Left ventricle myocardium superior (tissue), 1 donor: ENCODE data around the gene SORD. TPM values are rescaled to one million over a fixed set of nuclear protein-coding genes. Genes with fewer than 3 reads are reported as not detected.
"Not testable (repeated sequence)": the region's sequence is repeated elsewhere in the genome, so short reads cannot be mapped to it uniquely, and the experiment has no call there.

Experiments used
- ATAC-seq: fragments of 200-7000 bp; cut with Tn5 transposase; one replicate; pipeline ENCODE4 v1.9.1; 2020; ENCODE audit warnings: mild to moderate bottlenecking, moderate library complexity
- DNase-seq: peaks from one replicate; pipeline ENCODE4 v3.0.0-alpha.2; 2020
- intact Hi-C: fragments of 100-400 bp; cut with micrococcal nuclease; formaldehyde crosslinking; loops from one replicate; pipeline ENCODE4 v1.11.0; 2022
- long read RNA-seq: library from polyadenylated mRNA; unstranded; transcript quantifications from one replicate; pipeline ENCODE4 v2.0.0, GENCODE V29; 2021
- total RNA-seq: library from RNA; stranded (reverse); fragmentation: NEBNext Ultra II Directional; extraction: Animal tissue kit (Norgen Biotek cat#: 25700); gene quantifications from one replicate; pipeline ENCODE4 v1.2.1, GENCODE V29; 2021
- donor health status: DM: no; HTN: yes; CAD: no; lungs with severe emphysema.

The SORD gene
- 13.6 TPM for total RNA-seq
- long read RNA-seq, full-length matches to known transcripts: 17 of 23 reads
- long read RNA-seq, partial matches to known transcripts: 3 of 23 reads
- long read RNA-seq, other reads (novel, unspliced or antisense): 3 of 23 reads

GRCh38 chr15:45022871-45023658, at the start of gene SORD:
Gene SORD, plus strand, starts transcription at chr15:45023195. Its CDS starts 89 bp downstream, at chr15:45023284.
- intact Hi-C loops: loop anchor here (10.0 kb wide), 1 partner anchor 48 kb away; no protein-coding TSS in a partner anchor
- ATAC-seq (peak; percentile 99), DNase-seq (peak; percentile 98)

- not testable (repeated sequence) for DNase-seq, ATAC-seq
- intact Hi-C loops: loop anchor here (10.0 kb wide), 1 partner anchor 49 kb away; the partner anchor contains the start of gene SORD
Measured at GRCh38 chr15:44976183-44976582, 46.8 kb upstream of the SORD start.

- DNase-seq, ATAC-seq: not testable (repeated sequence)
- intact Hi-C loops: loop anchor here (10.0 kb wide), 1 partner anchor 47 kb away; the partner anchor contains the start of gene SORD
Measured at GRCh38 chr15:44977781-44978180, 45.2 kb upstream of the SORD start.

- not testable (repeated sequence) for DNase-seq, ATAC-seq
- intact Hi-C loops: loop anchor here (10.0 kb wide), 1 partner anchor 45 kb away; the partner anchor contains the start of gene SORD
Measured at GRCh38 chr15:44979617-44980339, 43.2 kb upstream of the SORD start.

- DNase-seq, ATAC-seq, intact Hi-C loops: not testable (repeated sequence)
Measured at GRCh38 chr15:44984144-44984543, 38.9 kb upstream of the SORD start.

- ATAC-seq, DNase-seq, intact Hi-C loops: not testable (repeated sequence)
Measured at GRCh38 chr15:44986346-44987055, 36.5 kb upstream of the SORD start.

DNA sequence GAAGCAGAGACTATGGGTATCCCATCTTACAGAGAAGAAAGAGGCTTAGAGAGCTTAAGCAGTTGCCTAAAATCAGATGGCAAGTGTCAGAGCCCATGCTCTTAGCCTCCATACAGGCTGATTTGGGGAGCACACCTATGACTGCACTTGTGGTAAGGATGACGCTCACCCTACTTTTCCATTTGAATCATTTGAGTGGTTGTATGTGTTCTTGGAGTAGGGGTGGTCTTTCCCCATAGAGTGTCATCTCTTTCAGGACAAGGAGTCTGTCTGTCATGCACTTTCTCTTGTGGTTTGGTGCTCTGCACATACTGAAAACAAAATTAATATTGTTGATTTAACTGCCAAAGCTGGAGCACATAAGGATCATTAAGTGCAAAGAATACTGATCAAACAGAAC, 35.3 kb upstream of the SORD start:
- DNase-seq, ATAC-seq, intact Hi-C loops: not testable (repeated sequence)

GRCh38 chr15:44988184-44988869, 34.7 kb upstream of the SORD start:
- intact Hi-C loops, ATAC-seq, DNase-seq: not testable (repeated sequence)

DNA sequence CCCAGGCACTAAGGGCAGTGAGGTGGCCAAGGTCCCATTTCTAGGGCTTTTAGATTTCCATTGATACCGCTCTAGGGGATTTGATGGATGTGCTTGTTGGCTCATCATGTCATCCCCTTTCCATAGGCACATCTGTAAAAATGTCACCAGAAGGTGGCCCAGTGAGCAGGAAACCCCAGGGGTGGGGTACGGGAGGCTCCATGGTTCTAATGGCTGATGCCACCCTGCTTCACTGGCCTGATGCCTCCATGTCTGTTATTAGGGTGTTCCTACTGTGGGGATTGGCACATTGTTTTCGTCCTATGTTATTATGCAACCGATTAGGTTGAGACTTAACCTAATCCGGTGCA, 34.1 kb upstream of the SORD start:
- ATAC-seq, intact Hi-C loops, DNase-seq: not testable (repeated sequence)

DNA sequence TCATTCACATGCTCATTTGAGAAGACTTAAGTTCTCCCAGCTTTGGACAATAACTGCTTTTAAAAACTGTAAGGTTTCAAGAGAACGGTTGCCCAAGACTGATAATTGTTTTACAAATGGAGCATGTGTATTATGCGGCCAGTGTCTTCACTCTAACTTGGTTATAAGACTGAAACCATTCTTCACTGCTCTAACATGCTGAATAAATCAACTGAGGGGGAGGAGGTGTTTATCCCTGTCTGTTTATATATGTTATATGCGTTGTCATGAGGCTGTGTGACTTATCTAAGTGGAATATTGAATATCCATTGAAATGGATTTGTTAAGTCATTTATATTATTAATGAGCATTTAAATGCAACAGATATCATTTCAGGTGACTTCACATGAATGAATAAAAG, 25.4 kb upstream of the SORD start:
- intact Hi-C loops, DNase-seq, ATAC-seq: not testable (repeated sequence)

- DNase-seq: no peak
- intact Hi-C loops: no loop called here
Measured at GRCh38 chr15:44999105-44999504, 23.9 kb upstream of the SORD start.

DNA sequence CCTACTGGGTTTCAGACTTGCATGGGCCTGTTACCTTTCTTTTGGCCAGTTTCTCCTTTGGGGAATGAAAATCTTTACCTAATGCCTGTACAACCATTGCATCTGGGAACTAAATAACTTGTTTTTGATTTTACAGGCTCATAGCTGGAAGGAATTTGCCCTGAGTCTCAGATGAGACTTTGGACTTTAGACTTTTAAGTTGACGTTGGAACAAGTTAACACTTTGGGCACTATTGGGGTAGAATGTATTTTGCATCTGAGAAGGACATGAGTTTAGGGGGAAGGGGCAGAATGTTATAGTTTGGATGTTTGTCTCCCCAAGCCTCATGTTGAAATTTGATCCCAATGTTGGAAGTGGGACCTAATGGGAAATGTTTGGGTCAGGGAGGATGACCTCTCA, 21.8 kb upstream of the SORD start:
- intact Hi-C loops, ATAC-seq, DNase-seq: not testable (repeated sequence)

More at GRCh38 chr15:44999105-44999504, 23.9 kb upstream of the SORD start:
- ATAC-seq: no peak

GRCh38 chr15:45003731-45004410, 19.1 kb upstream of the SORD start:
- ATAC-seq, intact Hi-C loops, DNase-seq: not testable (repeated sequence)

DNA sequence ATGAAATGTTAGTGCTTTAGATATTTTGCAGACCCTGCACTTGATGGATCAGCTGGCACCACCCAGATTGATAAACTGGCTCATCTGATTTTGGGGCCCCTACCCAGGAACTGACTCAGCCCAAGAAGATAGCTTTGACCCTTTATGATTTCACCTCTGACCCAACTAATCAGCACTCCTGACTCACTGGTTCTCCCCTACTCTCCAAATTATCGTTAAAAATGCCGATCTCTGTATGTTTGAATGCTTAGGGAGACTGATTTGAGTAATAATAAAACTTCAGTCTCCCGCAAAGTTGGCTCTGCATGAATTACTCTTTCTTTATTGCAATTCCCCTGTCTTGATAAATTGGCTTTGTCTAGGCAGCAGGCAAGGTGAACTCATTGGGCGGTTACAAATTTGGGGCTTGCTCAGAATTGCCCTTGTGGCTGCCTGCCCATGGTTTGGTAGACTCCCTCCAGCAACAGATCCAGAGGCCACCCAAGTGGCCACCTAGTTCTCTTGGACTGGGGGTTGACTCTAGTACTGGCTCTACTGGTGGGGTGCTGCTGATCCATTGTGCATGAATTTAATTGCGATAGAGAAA, 18.3 kb upstream of the SORD start:
- intact Hi-C loops, ATAC-seq, DNase-seq: not testable (repeated sequence)

DNA sequence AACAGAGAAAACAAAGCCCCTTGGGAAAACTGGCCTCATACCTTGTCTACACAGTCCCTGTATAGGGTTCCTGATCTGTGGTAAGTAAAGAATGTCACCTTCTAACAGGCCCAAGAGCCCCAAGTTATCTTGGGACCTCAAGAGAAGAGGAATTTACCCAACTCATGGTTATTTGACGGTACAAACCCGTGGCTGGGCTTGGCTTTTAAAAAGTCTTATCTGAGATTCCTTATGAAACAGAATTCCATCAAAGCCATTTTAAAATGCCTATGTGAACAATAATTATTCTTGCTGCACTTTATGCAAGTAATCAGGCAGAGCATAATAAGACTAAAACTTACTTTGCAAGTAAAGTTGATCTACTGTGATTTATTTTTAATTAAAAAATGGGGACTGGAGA, 13.9 kb upstream of the SORD start:
- intact Hi-C loops: no loop called here

DNA sequence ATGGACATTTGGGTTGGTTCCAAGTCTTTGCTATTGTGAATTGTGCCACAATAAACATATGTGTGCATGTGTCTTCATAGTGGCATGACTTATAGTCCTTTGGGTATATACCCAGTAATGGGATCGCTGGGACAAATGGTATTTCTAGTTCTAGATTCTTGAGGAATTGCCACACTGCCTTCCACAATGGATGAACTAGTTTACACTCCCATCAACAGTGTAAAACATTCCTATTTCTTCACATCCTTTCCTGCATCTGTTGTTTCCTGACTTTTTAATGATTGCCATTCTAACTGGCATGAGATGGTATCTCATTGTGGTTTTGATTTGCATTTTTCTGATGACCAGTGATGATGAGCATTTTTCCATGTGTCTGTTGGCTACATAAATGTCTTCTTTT, 7.9 kb upstream of the SORD start:
- ATAC-seq, DNase-seq, intact Hi-C loops: not testable (repeated sequence)

More for the DNA sequence above, 13.9 kb upstream of the SORD start:
- no peak for DNase-seq
- no peak for ATAC-seq

GRCh38 chr15:45020222-45020900, 2.6 kb upstream of the SORD start:
- not testable (repeated sequence) for DNase-seq, ATAC-seq
- intact Hi-C loops: loop anchor here (10.0 kb wide), 1 partner anchor 46 kb away; no protein-coding TSS in a partner anchor
